ENCODE measurements around the gene CBX5.

GRCh38 chr12:54221402-54221984 lies 58.4 kb downstream of the CBX5 start:
- no peak for TF ChIP-seq CTCF (IDR thresholded peaks at IDR 0.05; ENCODE audit: low read depth, low read length)
- no peak for TF ChIP-seq EZH2phosphoT487 (IDR thresholded peaks at IDR 0.05; ENCODE audit: low read depth)
